Skeletal muscle cell (primary cell): ENCODE results near the gene SLC4A11.
"Not testable (repeated sequence)": the region's sequence is repeated elsewhere in the genome, so short reads cannot be mapped to it uniquely, and the experiment has no call there.

Source experiments
- DNase-seq: peaks from one replicate; pipeline ENCODE4 v3.0.0-alpha.2; 2010; ENCODE audit warnings: low read depth
- H3K4me3 ChIP-seq: 2 replicates; pipeline ENCODE4 v1.5.1; 2011; ENCODE audit warnings: low read depth, mild to moderate bottlenecking, control low read depth, low read length, moderate library complexity

SLC4A11 gene

GRCh38 chr20:3231889-3232588 lies 7.0 kb downstream of the SLC4A11 start:
- no peak overlapping the region for H3K4me3 ChIP-seq
- no peak for DNase-seq

- H3K4me3 ChIP-seq: no peak overlapping the region
- no peak for DNase-seq
Observed at GRCh38 chr20:3231116-3231515, 7.9 kb downstream of the SLC4A11 start.

- DNase-seq: no peak
- H3K4me3 ChIP-seq: no peak overlapping the region
Observed at GRCh38 chr20:3229798-3230197, 9.2 kb downstream of the SLC4A11 start.

GRCh38 chr20:3229158-3229557 lies 9.8 kb downstream of the SLC4A11 start:
- no peak for DNase-seq
- no peak overlapping the region for H3K4me3 ChIP-seq

GRCh38 chr20:3228750-3229032 lies 10.3 kb downstream of the SLC4A11 start:
- no peak for DNase-seq
- H3K4me3 ChIP-seq: no peak overlapping the region

- no peak overlapping the region for H3K4me3 ChIP-seq
- no peak for DNase-seq
Observed at GRCh38 chr20:3227936-3228749, 10.8 kb downstream of the SLC4A11 start.

- no peak overlapping the region for H3K4me3 ChIP-seq
- DNase-seq: no peak
Observed at GRCh38 chr20:3227506-3227905, 11.5 kb downstream of the SLC4A11 start.

GRCh38 chr20:3226864-3227263 lies 12.1 kb downstream of the SLC4A11 start:
- no peak for DNase-seq
- no peak overlapping the region for H3K4me3 ChIP-seq

GRCh38 chr20:3226093-3226492 lies 12.9 kb downstream of the SLC4A11 start:
- no peak for DNase-seq
- no peak overlapping the region for H3K4me3 ChIP-seq

GRCh38 chr20:3224681-3225421 lies 14.1 kb downstream of the SLC4A11 start:
- no peak for DNase-seq

GRCh38 chr20:3223994-3224680 lies 14.9 kb downstream of the SLC4A11 start:
- DNase-seq: no peak
- H3K4me3 ChIP-seq: no peak overlapping the region

More at GRCh38 chr20:3224681-3225421, 14.1 kb downstream of the SLC4A11 start:
- H3K4me3 ChIP-seq: no peak overlapping the region

GRCh38 chr20:3223651-3223993 lies 15.4 kb downstream of the SLC4A11 start:
- no peak for DNase-seq
- H3K4me3 ChIP-seq: no peak overlapping the region

GRCh38 chr20:3222635-3223600 lies 16.1 kb downstream of the SLC4A11 start:
- H3K4me3 ChIP-seq: no peak overlapping the region
- no peak for DNase-seq

GRCh38 chr20:3221398-3222226 lies 17.4 kb downstream of the SLC4A11 start:
- no peak overlapping the region for H3K4me3 ChIP-seq
- no peak for DNase-seq

- no peak for DNase-seq
- H3K4me3 ChIP-seq: no peak overlapping the region
Observed at GRCh38 chr20:3218307-3218988, 20.5 kb downstream of the SLC4A11 start.

GRCh38 chr20:3215359-3215917 lies 23.6 kb downstream of the SLC4A11 start:
- not testable (repeated sequence) for H3K4me3 ChIP-seq

GRCh38 chr20:3213226-3213625 lies 25.8 kb downstream of the SLC4A11 start:
- no peak overlapping the region for H3K4me3 ChIP-seq
- DNase-seq: no peak

More at GRCh38 chr20:3215359-3215917, 23.6 kb downstream of the SLC4A11 start:
- not testable (repeated sequence) for DNase-seq
